ENCODE results near the gene DOK4.
A peak's percentile ranks its signal among the peaks of the same experiment; 100 is the strongest.

DOK4 gene

DNA sequence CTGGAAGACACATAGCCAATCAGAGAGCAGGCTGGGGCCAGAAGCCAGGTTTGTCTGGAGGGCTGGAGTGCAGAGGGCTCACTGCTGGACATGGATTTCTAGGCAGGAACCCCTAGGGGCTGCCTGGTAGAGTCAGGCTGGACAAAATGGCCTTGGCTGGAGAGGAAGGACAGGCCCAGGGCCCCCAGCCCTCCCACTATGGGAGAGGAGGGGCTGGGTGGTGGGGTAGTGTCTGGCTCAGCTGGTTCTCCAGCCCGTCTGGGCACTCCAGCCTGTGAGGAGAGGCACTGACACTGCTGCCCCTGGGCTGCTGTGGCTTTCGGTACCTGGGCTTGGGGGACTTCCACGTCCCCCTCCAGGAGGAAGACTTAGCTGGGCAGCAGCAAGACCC is 21.7 kb upstream of the DOK4 start:
- Histone ChIP-seq H3K4me1 (peaks cover 18% of the 10 kb centered on the region), H3K9ac (no peak overlapping the region), H3K36me3 (ENCODE audit: control insufficient read depth, insufficient read depth, low read length) (no peaks in the 10 kb centered on the region), H3K4me2 (ENCODE audit: low read length) (no peak overlapping the region), H3K27me3 (ENCODE audit: control insufficient read depth, insufficient read depth, low read length) (no peaks in the 10 kb centered on the region), H3K4me3 (ENCODE audit: low read depth, low read length) (no peak overlapping the region), H3K79me2 (no peaks in the 10 kb centered on the region), H3K9me3 (ENCODE audit: control insufficient read depth, low read length) (no peaks in the 10 kb centered on the region), H3K27ac (no peak overlapping the region), H2AFZ (no peak overlapping the region)
- TF ChIP-seq CTCF (IDR thresholded peaks at IDR 0.05): no peak

GRCh38 chr16:57507136-57508034 is 21.1 kb upstream of the DOK4 start:
- peaks cover 18% of the 10 kb centered on the region for H3K4me1 ChIP-seq
- no peak overlapping the region for H3K27ac ChIP-seq
- H3K27me3 ChIP-seq (ENCODE audit: control insufficient read depth, insufficient read depth, low read length): no peaks in the 10 kb centered on the region
- no peak overlapping the region for H3K4me2 ChIP-seq (ENCODE audit: low read length)
- H3K36me3 ChIP-seq (ENCODE audit: control insufficient read depth, insufficient read depth, low read length): no peaks in the 10 kb centered on the region
- H3K79me2 ChIP-seq: no peaks in the 10 kb centered on the region
- H3K9me3 ChIP-seq (ENCODE audit: control insufficient read depth, low read length): no peaks in the 10 kb centered on the region
- H2AFZ ChIP-seq: no peak overlapping the region
- no peak for TF ChIP-seq CTCF (IDR thresholded peaks at IDR 0.05)
- H3K9ac ChIP-seq: no peak overlapping the region
- no peak overlapping the region for H3K4me3 ChIP-seq (ENCODE audit: low read depth, low read length)

- peak overlapping the region; percentile 39 for H3K27ac ChIP-seq
- peaks cover 18% of the 10 kb centered on the region for H3K4me1 ChIP-seq
- H3K9me3 ChIP-seq (ENCODE audit: control insufficient read depth, low read length): no peaks in the 10 kb centered on the region
- no peaks in the 10 kb centered on the region for H3K36me3 ChIP-seq (ENCODE audit: control insufficient read depth, insufficient read depth, low read length)
- H2AFZ ChIP-seq: peak overlapping the region; percentile 15
- no peak overlapping the region for H3K4me2 ChIP-seq (ENCODE audit: low read length)
- no peaks in the 10 kb centered on the region for H3K79me2 ChIP-seq
- no peaks in the 10 kb centered on the region for H3K27me3 ChIP-seq (ENCODE audit: control insufficient read depth, insufficient read depth, low read length)
- no peak overlapping the region for H3K4me3 ChIP-seq (ENCODE audit: low read depth, low read length)
- TF ChIP-seq CTCF (IDR thresholded peaks at IDR 0.05): no peak
- H3K9ac ChIP-seq: no peak overlapping the region
These were observed 18.9 kb upstream of the DOK4 start for GRCh38 chr16:57505169-57505568.

DNA sequence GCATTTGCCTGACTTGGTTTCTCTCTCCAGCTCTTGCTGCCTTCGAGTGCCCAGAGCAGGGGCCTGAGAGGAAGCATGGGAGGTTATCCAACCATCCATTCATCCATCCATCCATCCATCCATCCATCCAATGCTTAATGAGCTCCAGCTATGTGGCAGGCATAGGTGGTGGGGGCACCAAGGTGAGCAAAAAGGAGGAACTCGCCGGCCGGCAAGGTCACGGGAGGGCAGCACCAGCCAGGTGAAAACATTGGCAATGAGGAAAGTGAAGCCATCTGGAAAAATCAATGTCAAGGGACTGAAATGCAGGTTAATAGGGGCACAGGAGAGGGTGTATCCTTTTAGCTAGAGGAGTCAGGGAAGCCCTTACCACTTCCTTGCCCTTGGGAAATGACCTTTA is 18.2 kb upstream of the DOK4 start:
- Histone ChIP-seq H3K27ac (peak overlapping the region; percentile 39), H3K36me3 (ENCODE audit: control insufficient read depth, insufficient read depth, low read length) (no peaks in the 10 kb centered on the region), H3K4me1 (peaks cover 18% of the 10 kb centered on the region), H3K9ac (no peak overlapping the region), H2AFZ (peak overlapping the region; percentile 8), H3K4me3 (ENCODE audit: low read depth, low read length) (no peak overlapping the region), H3K9me3 (ENCODE audit: control insufficient read depth, low read length) (no peaks in the 10 kb centered on the region), H3K79me2 (no peaks in the 10 kb centered on the region), H3K27me3 (ENCODE audit: control insufficient read depth, insufficient read depth, low read length) (no peaks in the 10 kb centered on the region), H3K4me2 (ENCODE audit: low read length) (no peak overlapping the region)
- no peak for TF ChIP-seq CTCF (IDR thresholded peaks at IDR 0.05)

DNA sequence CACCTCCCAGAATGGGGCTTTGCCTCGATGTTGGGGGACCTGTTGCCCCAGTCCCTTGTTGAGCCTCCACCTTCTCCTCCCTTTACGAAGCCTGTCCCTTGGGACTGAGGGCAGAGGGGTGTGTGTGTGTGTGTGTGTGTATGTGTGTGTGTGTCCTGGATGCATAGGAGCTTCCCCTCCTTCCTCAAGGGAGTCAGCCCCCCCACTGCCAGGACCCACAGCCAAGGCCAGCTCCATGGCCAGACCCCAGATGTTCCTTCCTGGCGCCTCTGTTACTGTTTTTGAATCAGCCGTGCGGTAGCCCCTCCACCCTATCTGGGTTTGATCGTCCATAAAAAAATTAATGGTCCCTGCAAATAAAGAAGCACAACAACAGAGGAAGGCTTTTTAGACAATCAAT is 17.7 kb upstream of the DOK4 start:
- Histone ChIP-seq H3K4me1 (peaks cover 18% of the 10 kb centered on the region), H3K9me3 (ENCODE audit: control insufficient read depth, low read length) (no peaks in the 10 kb centered on the region), H3K4me2 (ENCODE audit: low read length) (no peak overlapping the region), H3K27me3 (ENCODE audit: control insufficient read depth, insufficient read depth, low read length) (no peaks in the 10 kb centered on the region), H3K9ac (no peak overlapping the region), H3K79me2 (no peaks in the 10 kb centered on the region), H3K4me3 (ENCODE audit: low read depth, low read length) (no peak overlapping the region), H2AFZ (no peak overlapping the region), H3K36me3 (ENCODE audit: control insufficient read depth, insufficient read depth, low read length) (no peaks in the 10 kb centered on the region), H3K27ac (peak overlapping the region; percentile 3)
- no peak for TF ChIP-seq CTCF (IDR thresholded peaks at IDR 0.05)
